ENCODE results near the gene PALD1.

- TF ChIP-seq POLR2A (IDR thresholded peaks at IDR 0.05) = no peak
- TF ChIP-seq, protein P1, sequence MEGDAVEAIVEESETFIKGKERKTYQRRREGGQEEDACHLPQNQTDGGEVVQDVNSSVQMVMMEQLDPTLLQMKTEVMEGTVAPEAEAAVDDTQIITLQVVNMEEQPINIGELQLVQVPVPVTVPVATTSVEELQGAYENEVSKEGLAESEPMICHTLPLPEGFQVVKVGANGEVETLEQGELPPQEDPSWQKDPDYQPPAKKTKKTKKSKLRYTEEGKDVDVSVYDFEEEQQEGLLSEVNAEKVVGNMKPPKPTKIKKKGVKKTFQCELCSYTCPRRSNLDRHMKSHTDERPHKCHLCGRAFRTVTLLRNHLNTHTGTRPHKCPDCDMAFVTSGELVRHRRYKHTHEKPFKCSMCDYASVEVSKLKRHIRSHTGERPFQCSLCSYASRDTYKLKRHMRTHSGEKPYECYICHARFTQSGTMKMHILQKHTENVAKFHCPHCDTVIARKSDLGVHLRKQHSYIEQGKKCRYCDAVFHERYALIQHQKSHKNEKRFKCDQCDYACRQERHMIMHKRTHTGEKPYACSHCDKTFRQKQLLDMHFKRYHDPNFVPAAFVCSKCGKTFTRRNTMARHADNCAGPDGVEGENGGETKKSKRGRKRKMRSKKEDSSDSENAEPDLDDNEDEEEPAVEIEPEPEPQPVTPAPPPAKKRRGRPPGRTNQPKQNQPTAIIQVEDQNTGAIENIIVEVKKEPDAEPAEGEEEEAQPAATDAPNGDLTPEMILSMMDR (IDR thresholded peaks at IDR 0.05) = no peak
These were observed 2.1 kb upstream of the PALD1 start for GRCh38 chr10:70476249-70477035.

All from testis (tissue), 2 donors.